Measurements from ENCODE around the gene ITGBL1.

GRCh38 chr13:101552786-101553185 lies 100.3 kb downstream of the ITGBL1 start:
- TF ChIP-seq POLR2A (IDR thresholded peaks at IDR 0.05) (no peak), CTCF (IDR thresholded peaks at IDR 0.05) (no peak)

Data from Peyer's patch (tissue), 4 donors.